Activated CD4-positive, alpha-beta T cell treated with anti-CD3 and anti-CD28 coated beads for 36 hours (primary cell): Measurements from ENCODE around the gene LFNG. TPM values are rescaled to one million over a fixed set of nuclear protein-coding genes. Genes with fewer than 3 reads are reported as not detected.
A peak's percentile ranks its signal among the peaks of the same experiment; 100 is the strongest.

Source experiments
- ATAC-seq: fragments of 200-7000 bp; cut with Tn5 transposase; one replicate; pipeline ENCODE4 v1.10.0; 2021; ENCODE audit warnings: mild to moderate bottlenecking, moderate library complexity
- CTCF ChIA-PET: fragments of 350-600 bp; sonication (Branson Sonifier 250); formaldehyde crosslinking; loops from one replicate; lab custom pipeline; 2021; ENCODE audit warnings: antibody characterized with exemption; lab: Charles Lee
- POLR2A ChIA-PET: fragments of 350-600 bp; sonication (Branson Sonifier 250); formaldehyde crosslinking; loops from one replicate; lab custom pipeline; 2021; ENCODE audit warnings: antibody characterized with exemption, inconsistent platforms; lab: Charles Lee
- DNase-seq: peaks from one replicate; pipeline ENCODE4 v3.0.0-alpha.2; 2020
- H3K27ac Mint-ChIP-seq: one replicate; pipeline ENCODE4 v1.8.0; 2021; ENCODE audit warnings: mixed read lengths
- H3K27me3 Mint-ChIP-seq: one replicate; pipeline ENCODE4 v1.8.0; 2021; ENCODE audit warnings: mixed read lengths
- H3K36me3 Mint-ChIP-seq: one replicate; pipeline ENCODE4 v1.8.0; 2021; ENCODE audit warnings: low read depth, mixed read lengths
- H3K4me1 Mint-ChIP-seq: one replicate; pipeline ENCODE4 v1.8.0; 2021; ENCODE audit warnings: mixed read lengths
- H3K4me3 Mint-ChIP-seq: one replicate; pipeline ENCODE4 v1.8.0; 2021; ENCODE audit warnings: mild to moderate bottlenecking, moderate library complexity, mixed read lengths
- H3K9me3 Mint-ChIP-seq: one replicate; pipeline ENCODE4 v1.8.0; 2021; ENCODE audit warnings: low read depth, mixed read lengths
- intact Hi-C, 2 experiments: fragments of 100-400 bp; cut with DNase I in 1 of 2; cut with micrococcal nuclease in 1 of 2; formaldehyde crosslinking; loops; one replicate each; pipeline versions ENCODE4 v1.14.2 to v1.15.1; 2022 to 2024; cut with DNase I, micrococcal nuclease
- total RNA-seq, 2 experiments: library from RNA; stranded (reverse); gene quantifications; one replicate each; pipeline ENCODE4 v1.2.3, GENCODE V29; 2021

The LFNG gene
- total RNA-seq, 2 experiments from 2014 or later = 14.9 to 23.3 TPM

GRCh38 chr7:2520761-2521290 lies 1.3 kb downstream of the LFNG start:
- peak overlapping the region; percentile 89 for H3K4me3 Mint-ChIP-seq
- ChIA-PET CTCF (interaction anchor here (0.8 to 1.5 kb wide), 4 partner anchors 9 to 124 kb away, joined by 3 to 4 read pairs (median 4); no protein-coding TSS in a partner anchor), POLR2A (interaction anchor here (0.5 to 1.5 kb wide), 2 partner anchors 9 to 10 kb away, joined by 3 to 4 read pairs; no protein-coding TSS in a partner anchor)
- H3K36me3 Mint-ChIP-seq = no peaks in the 10 kb centered on the region
- no peaks in the 10 kb centered on the region for H3K27me3 Mint-ChIP-seq
- peaks cover 33% of the 10 kb centered on the region for H3K4me1 Mint-ChIP-seq
- no peaks in the 10 kb centered on the region for H3K9me3 Mint-ChIP-seq
- DNase-seq (no peak), ATAC-seq (no peak)
- intact Hi-C loops = loop anchor here in 1 of 2 experiments (5.0 to 10.0 kb wide), 3 partner anchors 111 to 324 kb away; partner anchors contain the start of genes GNA12 and TTYH3
- peak overlapping the region; percentile 68 for H3K27ac Mint-ChIP-seq

GRCh38 chr7:2521341-2521745 lies 1.8 kb downstream of the LFNG start:
- Mint-ChIP-seq H3K4me1 (peaks cover 37% of the 10 kb centered on the region), H3K9me3 (no peaks in the 10 kb centered on the region), H3K27ac (peak overlapping the region; percentile 91), H3K36me3 (no peaks in the 10 kb centered on the region), H3K4me3 (peak overlapping the region; percentile 89), H3K27me3 (no peaks in the 10 kb centered on the region)
- DNase-seq = no peak
- intact Hi-C loops = loop anchor here in 1 of 2 experiments (5.0 to 10.0 kb wide), 3 partner anchors 111 to 323 kb away; partner anchors contain the start of genes GNA12 and TTYH3
- POLR2A ChIA-PET = interaction anchor here (0.5 to 1.5 kb wide), 2 partner anchors 9 to 10 kb away, joined by 3 to 4 read pairs; no protein-coding TSS in a partner anchor
- ATAC-seq = peak; percentile 1
- CTCF ChIA-PET = interaction anchor here (0.6 to 1.5 kb wide), 3 partner anchors 9 to 521 kb away, joined by 3 to 4 read pairs (median 3); no protein-coding TSS in a partner anchor

- ATAC-seq = peak; percentile 60
- DNase-seq = peak; percentile 88
- peaks cover 38% of the 10 kb centered on the region for H3K4me1 Mint-ChIP-seq
- no peaks in the 10 kb centered on the region for H3K36me3 Mint-ChIP-seq
- intact Hi-C loops = loop anchor here in 1 of 2 experiments (1.0 to 10.0 kb wide), 5 partner anchors 8 to 323 kb away; partner anchors contain the start of genes BRAT1, GNA12 and TTYH3
- H3K27me3 Mint-ChIP-seq = no peaks in the 10 kb centered on the region
- ChIA-PET POLR2A (no interaction called here), CTCF (interaction anchor here (0.6 to 1.5 kb wide), 3 partner anchors 10 to 520 kb away, joined by 3 read pairs; no protein-coding TSS in a partner anchor)
- H3K9me3 Mint-ChIP-seq = no peaks in the 10 kb centered on the region
- peak overlapping the region; percentile 89 for H3K4me3 Mint-ChIP-seq
- H3K27ac Mint-ChIP-seq = peak overlapping the region; percentile 91
Measured at GRCh38 chr7:2521952-2522591, 2.5 kb downstream of the LFNG start.

- intact Hi-C loops = loop anchor here in 1 of 2 experiments (1.0 to 10.0 kb wide), 5 partner anchors 7 to 322 kb away; partner anchors contain the start of genes BRAT1, GNA12 and TTYH3
- peaks cover 41% of the 10 kb centered on the region for H3K4me1 Mint-ChIP-seq
- DNase-seq (peak; percentile 72), ATAC-seq (peak; percentile 9)
- CTCF ChIA-PET = interaction anchor here (0.7 kb wide), 1 partner anchor 110 kb away, joined by 3 read pairs; no protein-coding TSS in a partner anchor
- no peaks in the 10 kb centered on the region for H3K9me3 Mint-ChIP-seq
- H3K36me3 Mint-ChIP-seq = no peaks in the 10 kb centered on the region
- H3K27ac Mint-ChIP-seq = peak overlapping the region; percentile 91
- POLR2A ChIA-PET = no interaction called here
- H3K27me3 Mint-ChIP-seq = no peaks in the 10 kb centered on the region
- peak overlapping the region; percentile 89 for H3K4me3 Mint-ChIP-seq
Measured at GRCh38 chr7:2522780-2523433, 3.3 kb downstream of the LFNG start.

GRCh38 chr7:2523461-2523936 lies 3.9 kb downstream of the LFNG start:
- Mint-ChIP-seq H3K36me3 (no peaks in the 10 kb centered on the region), H3K4me1 (peaks cover 41% of the 10 kb centered on the region), H3K9me3 (no peaks in the 10 kb centered on the region), H3K27me3 (no peaks in the 10 kb centered on the region), H3K4me3 (peak overlapping the region; percentile 89), H3K27ac (peak overlapping the region; percentile 91)
- no peak for DNase-seq
- intact Hi-C loops = loop anchor here in 1 of 2 experiments (5.0 to 10.0 kb wide), 3 partner anchors 109 to 321 kb away; partner anchors contain the start of genes GNA12 and TTYH3
- ChIA-PET CTCF (interaction anchor here (0.7 kb wide), 1 partner anchor 110 kb away, joined by 3 read pairs; no protein-coding TSS in a partner anchor), POLR2A (no interaction called here)
- no peak for ATAC-seq

- Mint-ChIP-seq H3K4me1 (peaks cover 45% of the 10 kb centered on the region), H3K36me3 (no peaks in the 10 kb centered on the region), H3K4me3 (no peak overlapping the region), H3K9me3 (no peaks in the 10 kb centered on the region), H3K27ac (no peak overlapping the region), H3K27me3 (no peaks in the 10 kb centered on the region)
- no peak for DNase-seq
- no peak for ATAC-seq
- intact Hi-C loops = loop anchor here in 1 of 2 experiments (5.0 to 10.0 kb wide), 3 partner anchors 108 to 321 kb away; partner anchors contain the start of genes GNA12 and TTYH3
- ChIA-PET CTCF (no interaction called here), POLR2A (no interaction called here)
Measured at GRCh38 chr7:2523941-2524807, 4.6 kb downstream of the LFNG start.

GRCh38 chr7:2524808-2525657 lies 5.5 kb downstream of the LFNG start:
- intact Hi-C loops = loop anchor here in 1 of 2 experiments (5.0 to 10.0 kb wide), 3 partner anchors 107 to 320 kb away; partner anchors contain the start of genes GNA12 and TTYH3
- ATAC-seq (no peak), DNase-seq (no peak)
- H3K9me3 Mint-ChIP-seq = no peaks in the 10 kb centered on the region
- H3K4me1 Mint-ChIP-seq = peaks cover 52% of the 10 kb centered on the region
- no peaks in the 10 kb centered on the region for H3K27me3 Mint-ChIP-seq
- CTCF ChIA-PET = no interaction called here
- no peaks in the 10 kb centered on the region for H3K36me3 Mint-ChIP-seq
- POLR2A ChIA-PET = no interaction called here
- no peak overlapping the region for H3K4me3 Mint-ChIP-seq
- H3K27ac Mint-ChIP-seq = no peak overlapping the region

GRCh38 chr7:2525658-2526630 lies 6.4 kb downstream of the LFNG start:
- intact Hi-C loops = loop anchor here in 1 of 2 experiments (10.0 kb wide), 1 partner anchor 319 kb away; the partner anchor contains the start of gene GNA12
- POLR2A ChIA-PET = interaction anchor here (1.0 kb wide), 1 partner anchor 22 kb away, joined by 3 read pairs; no protein-coding TSS in a partner anchor

More at GRCh38 chr7:2525658-2526630, 6.4 kb downstream of the LFNG start:
- no peak for DNase-seq
- Mint-ChIP-seq H3K36me3 (no peaks in the 10 kb centered on the region), H3K9me3 (no peaks in the 10 kb centered on the region), H3K4me1 (peaks cover 60% of the 10 kb centered on the region), H3K27me3 (no peaks in the 10 kb centered on the region), H3K4me3 (no peak overlapping the region), H3K27ac (no peak overlapping the region)
- ATAC-seq = no peak
- CTCF ChIA-PET = no interaction called here
